Endothelial cell of umbilical vein (primary cell): Measurements from ENCODE around the gene RNF213. TPM values are rescaled to one million over a fixed set of nuclear protein-coding genes. Genes with fewer than 3 reads are reported as not detected.
"Not testable (repeated sequence)": the region's sequence is repeated elsewhere in the genome, so short reads cannot be mapped to it uniquely, and the experiment has no call there.

ENCODE experiments used
- BruUV-seq: library from RNA; stranded (reverse); fragments of 400-500 nt; replicated peaks from 2 replicates; lab custom pipeline; 2021; lab: Mats Ljungman, UMichigan
- CTCF ChIA-PET: fragments of 300-600, 350-600 bp; sonication (Branson Sonifier 250); formaldehyde crosslinking; loops from one replicate; lab custom pipeline; 2021; ENCODE audit warnings: antibody characterized with exemption, inconsistent platforms; lab: Charles Lee
- POLR2A ChIA-PET: fragments of 300-600, 350-600 bp; sonication (Branson Sonifier 250); formaldehyde crosslinking; loops from one replicate; lab custom pipeline; 2021; ENCODE audit warnings: antibody characterized with exemption, inconsistent platforms; lab: Charles Lee
- DNase-seq: peaks from one replicate; pipeline ENCODE4 v3.0.0-alpha.2; 2011; ENCODE audit warnings: low read depth, low spot score
- FAIRE-seq: peaks from 2 replicates; lab custom pipeline; 2011; peaks lifted over from hg19 to GRCh38; lab: Jason Lieb, UNC
- H2AFZ ChIP-seq: 2 replicates; pipeline ENCODE4 v1.6.0; 2012; ENCODE audit warnings: low read depth, low read length, control low read depth, inconsistent platforms
- H3K27ac ChIP-seq: 2 replicates; pipeline ENCODE4 v1.5.1; 2011; ENCODE audit warnings: low read depth, mild to moderate bottlenecking, control low read depth, low read length, moderate library complexity; ENCODE audit not compliant: insufficient read depth
- H3K27me3 ChIP-seq, 2 experiments: 2 replicates each; pipeline versions ENCODE4 v1.6.0 to v1.6.1; 2011; ENCODE audit warnings: low read length in 2 of 2, mixed read lengths in 1 of 2; ENCODE audit not compliant: control insufficient read depth in 2 of 2, insufficient read depth in 2 of 2
- H3K36me3 ChIP-seq, 2 experiments: 2 replicates in 1 of 2; 3 replicates in 1 of 2; pipeline ENCODE4 v1.5.1; 2011; ENCODE audit warnings: low read length in 2 of 2, mild to moderate bottlenecking in 1 of 2, moderate library complexity in 1 of 2; ENCODE audit not compliant: control insufficient read depth in 2 of 2, insufficient read depth in 2 of 2; ENCODE audit errors: extremely low read depth in 1 of 2
- H3K4me1 ChIP-seq: 3 replicates; pipeline ENCODE4 v1.5.1; 2011; ENCODE audit warnings: mild to moderate bottlenecking, low read length; ENCODE audit not compliant: control insufficient read depth, insufficient read depth; ENCODE audit errors: extremely low read depth
- H3K4me2 ChIP-seq: 2 replicates; pipeline ENCODE4 v1.6.1; 2011; ENCODE audit warnings: low read length, control low read depth, mixed read lengths; ENCODE audit not compliant: insufficient read depth
- H3K4me3 ChIP-seq, 3 experiments: fragments of 200-600 bp in 1 of 3; sonication (generic), shearing (Covaris generic) in 1 of 3; replicated peaks in 1 of 3; 2 replicates each; pipeline ENCODE4 v1.5.1; 2011 to 2016; ENCODE audit warnings: control low read depth in 3 of 3, low read length in 3 of 3, mild to moderate bottlenecking in 2 of 3, inconsistent platforms in 1 of 3, low read depth in 1 of 3, moderate library complexity in 1 of 3; ENCODE audit not compliant: insufficient read depth in 1 of 3
- H3K79me2 ChIP-seq: 2 replicates; pipeline ENCODE4 v1.6.0; 2012; ENCODE audit warnings: low read length, inconsistent platforms; ENCODE audit not compliant: control insufficient read depth, insufficient read depth
- H3K9ac ChIP-seq: replicated peaks from 2 replicates; pipeline ENCODE3; 2011; ENCODE audit warnings: low read length, control low read depth; ENCODE audit not compliant: insufficient read depth; ENCODE audit errors: extremely low read depth
- H3K9me1 ChIP-seq: replicated peaks from 3 replicates; pipeline ENCODE4 v1.6.0; 2011; ENCODE audit warnings: mild to moderate bottlenecking, low read length; ENCODE audit not compliant: control insufficient read depth, insufficient read depth; ENCODE audit errors: extremely low read depth
- H3K9me3 ChIP-seq: replicated peaks from 2 replicates; pipeline ENCODE4 v1.5.1; 2012; ENCODE audit warnings: low read length, inconsistent platforms; ENCODE audit not compliant: control insufficient read depth, insufficient read depth
- H4K20me1 ChIP-seq: replicated peaks from 2 replicates; pipeline ENCODE3; 2011; ENCODE audit warnings: mild to moderate bottlenecking, low read length; ENCODE audit not compliant: control insufficient read depth, insufficient read depth; ENCODE audit errors: extremely low read depth
- CTCF ChIP-seq, 2 donors: IDR thresholded peaks; 1 replicate in 1 of 2; 2 replicates in 1 of 2; pipeline ENCODE4 v1.5.1; 2011; ENCODE audit warnings: low read length in 2 of 2, mild to moderate bottlenecking in 2 of 2, moderate library complexity in 2 of 2, control low read depth in 1 of 2, inconsistent platforms in 1 of 2, low read depth in 1 of 2; ENCODE audit not compliant: insufficient read depth in 1 of 2; ENCODE audit errors: extremely low read depth in 1 of 2
- EZH2 ChIP-seq: IDR thresholded peaks from 2 replicates; pipeline ENCODE4 v1.6.1; 2012; ENCODE audit warnings: borderline replicate concordance, low read depth, mild to moderate bottlenecking, moderate library complexity, low read length, inconsistent platforms; ENCODE audit not compliant: severe bottlenecking
- FOS ChIP-seq: IDR thresholded peaks from 2 replicates; pipeline ENCODE4 v1.6.1; 2011; ENCODE audit warnings: mild to moderate bottlenecking, low read length, moderate library complexity, borderline replicate concordance; ENCODE audit not compliant: insufficient read depth
- GATA2 ChIP-seq: IDR thresholded peaks from 2 replicates; pipeline ENCODE4 v1.7.0; 2011; ENCODE audit warnings: low read depth, mild to moderate bottlenecking, moderate library complexity, mixed read lengths, low read length; ENCODE audit not compliant: insufficient read length, insufficient read depth
- JUN ChIP-seq: IDR thresholded peaks from 2 replicates; pipeline ENCODE4 v1.6.1; 2011; ENCODE audit warnings: borderline replicate concordance, low read depth; ENCODE audit not compliant: insufficient read length, insufficient read depth
- MAX ChIP-seq: IDR thresholded peaks from 2 replicates; pipeline ENCODE4 v1.6.1; 2011; ENCODE audit not compliant: insufficient read depth, insufficient read length
- MYC ChIP-seq: IDR thresholded peaks from one replicate; pipeline ENCODE4 v1.6.1; 2011; ENCODE audit warnings: mild to moderate bottlenecking, low read depth, low read length
- POLR2A ChIP-seq: IDR thresholded peaks from 2 replicates; pipeline ENCODE4 v1.6.1; 2012; ENCODE audit warnings: low read depth, mild to moderate bottlenecking, control low read depth, low read length
- POLR2AphosphoS5 ChIP-seq: IDR thresholded peaks from 2 replicates; pipeline ENCODE4 v1.6.1; 2012; ENCODE audit warnings: low read depth, mild to moderate bottlenecking, control low read depth, low read length, moderate library complexity; ENCODE audit not compliant: insufficient read depth
- dilution Hi-C: fragments of 300-500 bp; cut with MboI; formaldehyde crosslinking; loops from one replicate; pipeline ENCODE4 v1.15.0; 2019; ENCODE audit warnings: low sequenced_read_pairs; ENCODE audit not compliant: extremely low pct_ligation_motif_present
- intact Hi-C: fragments of 100-400 bp; cut with micrococcal nuclease; formaldehyde crosslinking; loops from one replicate; pipeline ENCODE4 v1.10.0; 2022
- polyA plus RNA-seq, 4 experiments: library from polyadenylated mRNA; depleted of rRNA in 3 of 4; stranded (reverse) in 3 of 4; unstranded in 1 of 4; fragments of >200 nt; gene quantifications; 2 replicates each; pipeline versions ENCODE4 v1.2.1 to v1.2.3, GENCODE V29; 2011 to 2012; ENCODE audit warnings: missing spikeins in 1 of 4
- total RNA-seq: library from RNA; stranded (reverse); gene quantifications from 2 replicates; pipeline ENCODE4 v1.2.3, GENCODE V29; 2021

RNF213 gene
- total and polyA plus RNA-seq, 2 donors (not counting 3 experiments of a cell fraction or from before 2014, with no cell fraction given): 36.5 to 116 TPM

GRCh38 chr17:80409626-80410025 lies 149.0 kb downstream of the RNF213 start:
- no TSS peak for BruUV-seq
- ChIA-PET POLR2A (no interaction called here), CTCF (interaction anchor here (1.3 kb wide), 1 partner anchor 24 kb away, joined by 3 read pairs; no protein-coding TSS in a partner anchor)
- no peaks in the 10 kb centered on the region for H3K9me3 ChIP-seq
- dilution Hi-C loops: no loop called here
- H3K36me3 ChIP-seq: no peaks in the 10 kb centered on the region
- H3K27ac ChIP-seq: no peak overlapping the region
- H3K4me2 ChIP-seq: no peak overlapping the region
- intact Hi-C loops: no loop called here
- H3K9me1 ChIP-seq: no peaks in the 10 kb centered on the region
- no peak for TF ChIP-seq FOS
- no peak for TF ChIP-seq CTCF (IDR thresholded peaks at IDR 0.05; ENCODE audit: extremely low read depth in 1 of 2, insufficient read depth in 1 of 2, low read depth in 1 of 2, low read length in 2 of 2)
- no peak for TF ChIP-seq MYC
- no peak for TF ChIP-seq JUN
- TF ChIP-seq EZH2: no peak
- no peak for TF ChIP-seq POLR2AphosphoS5
- TF ChIP-seq MAX: no peak
- TF ChIP-seq POLR2A: no peak
- TF ChIP-seq GATA2: no peak
- H3K4me3 ChIP-seq: no peak overlapping the region
- DNase-seq (no peak), FAIRE-seq (no peak)
- peaks cover 11% of the 10 kb centered on the region for H3K4me1 ChIP-seq
- no peaks in the 10 kb centered on the region for H4K20me1 ChIP-seq
- H2AFZ ChIP-seq: no peak overlapping the region
- H3K27me3 ChIP-seq: peaks cover 8 to 13% of the 10 kb centered on the region in 2 experiments
- H3K9ac ChIP-seq: no peak overlapping the region
- H3K79me2 ChIP-seq: no peaks in the 10 kb centered on the region

DNA sequence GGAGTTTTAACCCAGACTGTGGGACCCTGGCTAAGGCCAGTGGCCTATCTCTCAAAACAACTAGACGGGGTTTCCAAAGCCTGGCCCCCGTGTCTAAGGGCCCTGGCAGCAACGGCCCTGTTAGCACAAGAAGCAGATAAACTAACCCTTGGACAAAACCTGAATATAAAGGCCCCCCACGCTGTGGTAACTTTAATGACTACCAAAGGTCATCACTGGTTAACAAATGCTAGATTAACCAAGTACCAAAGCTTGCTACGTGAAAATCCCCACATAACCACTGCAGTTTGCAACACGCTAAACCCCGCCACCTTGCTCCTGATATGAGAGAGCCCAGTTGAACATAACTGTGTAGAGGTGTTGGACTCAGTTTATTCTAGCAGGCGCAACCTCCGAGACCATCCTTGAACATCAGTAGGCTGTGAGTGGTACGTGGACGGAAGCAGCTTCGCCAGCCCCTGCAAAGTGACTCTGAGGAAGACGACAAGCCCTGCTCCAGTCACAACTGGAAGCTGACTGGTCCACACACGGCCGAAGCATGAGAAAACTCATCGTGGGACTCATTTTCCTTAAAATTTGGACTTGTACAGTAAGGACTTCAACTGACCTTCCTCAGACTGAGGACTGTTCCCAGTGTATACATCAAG lies 149.9 kb downstream of the RNF213 start:
- H3K27ac ChIP-seq, dilution Hi-C loops, BruUV-seq, H3K4me2 ChIP-seq, POLR2A ChIA-PET, DNase-seq, H2AFZ ChIP-seq, H4K20me1 ChIP-seq, H3K9me1 ChIP-seq, intact Hi-C loops, H3K4me3 ChIP-seq, FAIRE-seq, H3K9me3 ChIP-seq, H3K36me3 ChIP-seq, H3K9ac ChIP-seq, CTCF ChIA-PET, H3K79me2 ChIP-seq: not testable (repeated sequence)
- Histone ChIP-seq H3K27me3 (peaks cover 8 to 13% of the 10 kb centered on the region in 2 experiments), H3K4me1 (peaks cover 11% of the 10 kb centered on the region)
